Right lobe of liver (tissue), 6 donors: ENCODE measurements around the gene KLF16. TPM values are rescaled to one million over a fixed set of nuclear protein-coding genes. Genes with fewer than 3 reads are reported as not detected.
A peak's percentile ranks its signal among the peaks of the same experiment; 100 is the strongest.

Source experiments
- ATAC-seq, 4 donors: fragments of 200-7000 bp; cut with Tn5 transposase; one replicate each; pipeline ENCODE4 v1.9.1; 2020; ENCODE audit warnings: mild to moderate bottlenecking in 4 of 4, moderate library complexity in 4 of 4
- DNase-seq, 3 donors: peaks; one replicate each; pipeline ENCODE4 v3.0.0-alpha.2; 2020
- H3K27ac ChIP-seq, 3 donors: fragments of 200-600 bp; one replicate each; pipeline ENCODE4 v1.8.0; 2022
- H3K27me3 ChIP-seq, 2 donors: fragments of 200-600 bp; one replicate each; pipeline ENCODE4 v1.8.0; 2022
- H3K36me3 ChIP-seq, 4 donors: fragments of 200-600 bp; sonication (generic) in 1 of 4; one replicate each; pipeline versions ENCODE4 v1.5.1 to v1.8.0; 2017 to 2022; ENCODE audit warnings: control low read depth in 1 of 4
- H3K4me1 ChIP-seq, 4 donors: fragments of 200-600 bp; sonication (generic) in 1 of 4; one replicate each; pipeline versions ENCODE4 v1.5.1 to v1.8.0; 2017 to 2022; ENCODE audit warnings: control low read depth in 1 of 4
- H3K4me3 ChIP-seq, 3 donors: fragments of 200-600 bp; one replicate each; pipeline ENCODE4 v1.8.0; 2022
- H3K9me3 ChIP-seq, 4 donors: fragments of 200-600 bp; sonication (generic) in 1 of 4; one replicate each; pipeline versions ENCODE4 v1.5.1 to v1.8.0; 2017 to 2022; ENCODE audit warnings: control low read depth in 1 of 4
- POLR2A ChIP-seq: fragments of 450-650 bp; IDR thresholded peaks from one replicate; pipeline ENCODE4 v1.6.1; 2017; ENCODE audit warnings: antibody characterized with exemption, mild to moderate bottlenecking
- WGBS: methylation state at CpG from one replicate; pipeline ENCODE4 v1.1.6; 2018; ENCODE audit warnings: low coverage, low lambda C conversion rate; ENCODE audit not compliant: insufficient coverage; ENCODE audit errors: missing lambda C conversion rate; 5-methylcytosine and 5-hydroxymethylcytosine counted together
- intact Hi-C, 2 donors: fragments of 100-400 bp; cut with DNase I; formaldehyde crosslinking; loops; one replicate each; pipeline versions ENCODE4 v1.11.2 to v1.14.1; 2022
- total RNA-seq, 6 experiments: library from RNA; depleted of rRNA in 2 of 6; stranded (reverse); fragments of >200 nt in 2 of 6; fragmentation: NEBNext Ultra II Directional in 3 of 6; extraction: Animal tissue kit (Norgen Biotek cat#: 25700) in 3 of 6; gene quantifications; one replicate each; pipeline versions ENCODE4 v1.1.0 to v1.2.4, GENCODE V29; 2016 to 2023
- TF ChIP-seq, protein P1 (sequence below), 4 donors: fragments of 200-600 bp in 3 of 4; fragments of 450-650 bp in 1 of 4; IDR thresholded peaks; one replicate each; pipeline versions ENCODE4 v1.5.1 to v1.8.0; 2016 to 2022; ENCODE audit warnings: antibody characterized with exemption in 4 of 4, mild to moderate bottlenecking in 2 of 4
- donor health status: DM: no; HTN: yes; CAD: no.
- donor health status: DM: no; HTN: no; CAD: no.
- donor health status: DM: no; HTN: no; CAD: no.
- donor health status: DM: no; HTN: yes; CAD: no.
- donor health status: DM: no; HTN: yes; CAD: no.

Gene KLF16
- total RNA-seq, 6 experiments from 2014 or later = 9.9 to 23.6 (median 10.8) TPM

DNA sequence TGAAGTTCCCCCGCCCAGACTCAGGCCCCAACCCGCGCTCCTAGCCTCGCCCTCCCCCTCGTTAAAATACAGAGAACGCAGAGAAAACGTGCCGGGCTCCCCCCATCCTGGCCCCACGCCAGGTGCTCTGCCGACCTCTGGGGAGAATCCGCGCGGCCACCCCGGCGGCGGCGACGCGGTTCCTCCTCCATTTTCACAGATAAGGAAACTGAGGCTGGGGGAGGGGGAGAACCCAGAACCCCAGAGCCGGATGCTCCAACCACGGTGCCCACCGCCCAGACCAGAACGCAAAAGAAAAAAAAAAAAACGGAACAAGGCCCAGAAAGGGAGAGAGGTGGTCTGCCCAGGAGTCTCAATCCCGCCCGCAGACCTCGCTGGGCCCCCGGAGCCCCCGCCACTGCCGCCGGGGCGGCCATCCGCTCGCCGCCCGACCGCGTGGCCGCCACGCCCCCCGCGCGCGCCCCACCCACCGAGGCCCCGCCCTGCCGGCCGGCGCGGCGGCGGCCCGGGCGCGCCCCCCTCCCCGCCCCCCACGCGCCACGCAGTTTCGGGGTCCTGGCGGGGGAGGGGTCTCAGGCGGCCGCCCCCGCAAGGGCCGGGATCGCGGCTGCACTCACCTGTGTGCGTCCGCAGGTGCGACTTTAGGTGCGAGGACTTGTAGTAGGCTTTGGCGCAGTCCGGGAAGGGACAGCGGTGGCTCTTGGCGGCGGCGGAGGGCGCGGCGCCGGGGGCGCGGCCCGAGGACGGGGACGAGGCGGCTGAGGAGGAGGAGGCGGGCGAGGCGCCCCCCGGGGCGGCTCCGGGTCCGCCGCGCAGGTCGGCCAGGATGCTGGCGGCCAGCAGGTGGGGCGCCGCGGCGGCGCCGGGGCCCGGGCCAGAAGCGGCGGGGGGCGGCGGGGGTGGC is 703 bp downstream of the KLF16 start:
- peaks cover 0 to 45% (median 21%) of the 10 kb centered on the region in 4 donors for H3K4me1 ChIP-seq
- intact Hi-C loops = no loop called here
- DNase-seq (peak; percentile 62 to 72 (median 68)), ATAC-seq (no peak)
- H3K4me3 ChIP-seq = peak overlapping the region; percentile 70 to 88 (median 74)
- H3K9me3 ChIP-seq = no peaks in the 10 kb centered on the region
- H3K27ac ChIP-seq = peak overlapping the region in 1 of 3 donors; percentile 49
- TF ChIP-seq, protein P1, sequence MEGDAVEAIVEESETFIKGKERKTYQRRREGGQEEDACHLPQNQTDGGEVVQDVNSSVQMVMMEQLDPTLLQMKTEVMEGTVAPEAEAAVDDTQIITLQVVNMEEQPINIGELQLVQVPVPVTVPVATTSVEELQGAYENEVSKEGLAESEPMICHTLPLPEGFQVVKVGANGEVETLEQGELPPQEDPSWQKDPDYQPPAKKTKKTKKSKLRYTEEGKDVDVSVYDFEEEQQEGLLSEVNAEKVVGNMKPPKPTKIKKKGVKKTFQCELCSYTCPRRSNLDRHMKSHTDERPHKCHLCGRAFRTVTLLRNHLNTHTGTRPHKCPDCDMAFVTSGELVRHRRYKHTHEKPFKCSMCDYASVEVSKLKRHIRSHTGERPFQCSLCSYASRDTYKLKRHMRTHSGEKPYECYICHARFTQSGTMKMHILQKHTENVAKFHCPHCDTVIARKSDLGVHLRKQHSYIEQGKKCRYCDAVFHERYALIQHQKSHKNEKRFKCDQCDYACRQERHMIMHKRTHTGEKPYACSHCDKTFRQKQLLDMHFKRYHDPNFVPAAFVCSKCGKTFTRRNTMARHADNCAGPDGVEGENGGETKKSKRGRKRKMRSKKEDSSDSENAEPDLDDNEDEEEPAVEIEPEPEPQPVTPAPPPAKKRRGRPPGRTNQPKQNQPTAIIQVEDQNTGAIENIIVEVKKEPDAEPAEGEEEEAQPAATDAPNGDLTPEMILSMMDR (IDR thresholded peaks at IDR 0.05) = peak in 1 of 4 donors; percentile 6
- no peak for TF ChIP-seq POLR2A
- 2% methylated on average over 21 of the region's 109 CpGs for WGBS
- H3K27me3 ChIP-seq = no peaks in the 10 kb centered on the region
- no peaks in the 10 kb centered on the region for H3K36me3 ChIP-seq

DNA sequence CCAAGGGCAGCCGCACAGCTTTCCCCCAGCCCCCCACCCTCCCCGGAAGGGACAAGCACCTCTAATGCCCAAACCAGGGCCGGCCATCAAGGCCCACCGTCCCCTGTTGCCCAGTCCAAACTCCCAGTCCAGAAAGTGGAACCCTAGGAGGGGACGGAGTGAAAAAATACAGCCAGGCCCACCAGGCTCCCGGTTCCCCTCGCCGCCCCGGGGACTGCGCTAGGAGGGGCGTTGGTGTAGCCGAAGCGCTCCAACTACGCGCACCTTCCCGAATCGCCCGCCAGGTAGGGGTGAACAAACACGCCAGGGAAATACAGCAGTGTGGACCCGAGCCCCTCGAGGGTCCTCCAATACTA is 1.3 kb downstream of the KLF16 start:
- Histone ChIP-seq H3K4me1 (peaks cover 0 to 48% (median 22%) of the 10 kb centered on the region in 4 donors), H3K4me3 (peak overlapping the region; percentile 70 to 88 (median 74)), H3K36me3 (no peaks in the 10 kb centered on the region), H3K27ac (peak overlapping the region in 1 of 3 donors; percentile 29), H3K9me3 (no peaks in the 10 kb centered on the region), H3K27me3 (no peaks in the 10 kb centered on the region)
- intact Hi-C loops = no loop called here
- 0% methylated on average over 2 of the region's 21 CpGs for WGBS
- no peak for TF ChIP-seq POLR2A
- TF ChIP-seq, protein P1 (IDR thresholded peaks at IDR 0.05) = no peak
- no peak for ATAC-seq
- no peak for DNase-seq

DNA sequence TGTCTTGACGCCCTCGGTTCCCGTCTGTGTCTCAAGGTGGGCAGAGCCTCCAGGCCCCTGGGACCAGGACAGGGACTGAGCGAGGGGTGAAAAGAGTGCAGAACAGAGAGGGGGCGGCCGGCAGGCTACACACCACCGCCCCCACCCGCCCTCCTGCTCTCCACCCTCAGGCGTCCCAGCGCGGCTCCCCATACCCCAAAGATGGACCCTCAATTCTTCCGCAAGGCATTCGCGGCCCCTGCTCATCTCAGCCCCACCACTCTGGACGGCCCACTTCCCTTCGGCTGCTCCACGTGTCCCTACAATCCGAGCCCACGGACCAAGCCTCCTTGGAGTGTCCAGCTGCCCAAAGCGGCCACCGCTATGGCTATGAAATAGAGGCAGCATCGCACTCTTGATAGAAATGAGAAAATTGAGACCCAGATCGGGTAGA is 1.8 kb downstream of the KLF16 start:
- peaks cover 0 to 46% (median 22%) of the 10 kb centered on the region in 4 donors for H3K4me1 ChIP-seq
- H3K27me3 ChIP-seq = no peaks in the 10 kb centered on the region
- no peaks in the 10 kb centered on the region for H3K9me3 ChIP-seq
- H3K4me3 ChIP-seq = peak overlapping the region; percentile 70 to 88 (median 74)
- peak overlapping the region in 1 of 3 donors; percentile 29 for H3K27ac ChIP-seq
- DNase-seq (peak in 1 of 3 donors; percentile 37), ATAC-seq (no peak)
- intact Hi-C loops = no loop called here
- 24% methylated on average over 11 of the region's 23 CpGs for WGBS
- TF ChIP-seq, protein P1 (IDR thresholded peaks at IDR 0.05) = no peak
- TF ChIP-seq POLR2A = no peak
- no peaks in the 10 kb centered on the region for H3K36me3 ChIP-seq

DNA sequence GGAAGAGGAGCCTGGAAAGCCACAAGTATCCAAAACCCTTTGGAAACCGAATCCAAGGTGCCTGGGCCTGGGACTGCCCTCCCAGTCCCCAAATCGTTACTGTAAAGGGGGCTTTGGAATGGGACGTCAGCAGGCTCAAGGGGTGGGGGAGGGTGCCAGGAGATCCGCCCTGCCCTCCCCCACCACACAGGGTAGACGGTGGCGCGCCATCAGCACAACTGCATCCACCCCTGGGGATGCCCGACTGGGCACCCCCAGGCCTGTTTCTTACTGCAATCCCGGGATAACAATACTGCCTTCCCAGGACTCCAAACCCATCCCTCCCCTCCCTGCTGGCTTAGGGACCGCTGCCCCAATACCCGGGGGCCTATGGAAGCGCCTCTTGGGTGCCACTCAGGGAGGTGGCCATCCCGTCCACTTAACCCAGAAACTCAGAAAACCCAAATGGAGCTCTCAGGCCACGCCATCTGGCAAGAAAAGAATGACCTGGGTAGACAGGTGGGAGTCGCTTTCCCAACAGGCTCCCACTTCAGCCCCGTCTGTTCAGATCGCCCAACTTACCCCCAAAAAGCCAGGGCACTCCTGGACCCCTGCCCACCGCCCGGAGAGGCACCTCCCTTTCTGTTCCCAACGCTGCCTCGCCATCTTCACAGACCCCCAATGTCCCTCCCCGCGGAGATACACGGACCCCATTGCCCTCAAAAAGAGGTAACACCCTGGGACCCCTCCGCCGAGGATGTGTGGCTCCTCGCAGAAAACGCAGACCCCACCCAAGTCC is 2.4 kb downstream of the KLF16 start:
- 48% methylated on average over 8 of the region's 28 CpGs for whole genome bisulfite sequencing

More for the DNA sequence above, 2.4 kb downstream of the KLF16 start:
- intact Hi-C loops = no loop called here
- ATAC-seq (no peak), DNase-seq (peak; percentile 41 to 65 (median 63))
- Histone ChIP-seq H3K4me1 (peaks cover 0 to 46% (median 21%) of the 10 kb centered on the region in 4 donors), H3K9me3 (no peaks in the 10 kb centered on the region), H3K36me3 (no peaks in the 10 kb centered on the region), H3K27me3 (no peaks in the 10 kb centered on the region), H3K27ac (peak overlapping the region in 1 of 3 donors; percentile 31), H3K4me3 (peak overlapping the region in 1 of 3 donors; percentile 70)
- TF ChIP-seq, protein P1 (IDR thresholded peaks at IDR 0.05) = no peak
- TF ChIP-seq POLR2A = no peak
